Subcutaneous adipose tissue (tissue), 4 donors: Measurements from ENCODE around the gene COL26A1. TPM values are rescaled to one million over a fixed set of nuclear protein-coding genes. Genes with fewer than 3 reads are reported as not detected.

ENCODE experiments used
- total RNA-seq, 4 donors: library from RNA; depleted of rRNA; stranded (reverse); fragments of >200 nt; gene quantifications; one replicate each; pipeline ENCODE4 v1.1.0, GENCODE V29; 2016
- TF ChIP-seq, protein P1 (sequence below): fragments of 450-650 bp; IDR thresholded peaks from one replicate; pipeline ENCODE4 v1.5.1; 2016; ENCODE audit warnings: low read depth, mild to moderate bottlenecking, control low read depth, antibody characterized with exemption, moderate library complexity

COL26A1 gene
- total RNA-seq, 4 donors from 2014 or later: not detected

DNA sequence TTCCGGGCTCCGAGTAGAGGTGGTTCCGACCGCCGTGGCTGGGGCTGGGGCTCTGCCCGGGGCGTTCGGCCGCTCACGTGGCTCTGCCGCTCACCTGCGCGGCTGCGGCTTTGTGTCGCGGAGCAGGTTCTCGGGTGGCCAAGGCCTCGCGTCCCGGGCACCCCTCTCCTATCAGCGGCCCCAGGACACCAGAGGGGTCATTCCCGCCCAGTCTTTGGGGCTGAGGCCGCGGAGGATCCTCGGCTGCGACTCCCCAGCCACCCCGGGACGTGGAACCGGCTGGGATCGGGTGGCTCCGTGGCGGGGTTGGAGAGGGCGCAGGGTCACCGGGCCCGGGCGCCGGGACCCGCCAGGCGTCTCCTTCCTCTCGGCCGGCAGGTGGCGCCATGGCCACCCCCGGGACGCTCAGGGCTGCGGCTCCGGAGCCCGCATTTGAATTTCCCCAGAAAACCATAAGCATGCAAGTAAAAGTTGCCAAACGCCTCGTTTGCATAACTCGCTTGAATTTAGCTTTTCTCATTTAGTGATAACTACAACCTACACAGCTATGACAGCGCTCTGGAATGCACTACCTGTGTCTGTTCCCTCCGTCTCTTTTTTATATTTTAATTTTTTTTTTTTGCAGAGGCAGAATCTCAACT lies 1.2 kb downstream of the COL26A1 start:
- TF ChIP-seq, protein P1, sequence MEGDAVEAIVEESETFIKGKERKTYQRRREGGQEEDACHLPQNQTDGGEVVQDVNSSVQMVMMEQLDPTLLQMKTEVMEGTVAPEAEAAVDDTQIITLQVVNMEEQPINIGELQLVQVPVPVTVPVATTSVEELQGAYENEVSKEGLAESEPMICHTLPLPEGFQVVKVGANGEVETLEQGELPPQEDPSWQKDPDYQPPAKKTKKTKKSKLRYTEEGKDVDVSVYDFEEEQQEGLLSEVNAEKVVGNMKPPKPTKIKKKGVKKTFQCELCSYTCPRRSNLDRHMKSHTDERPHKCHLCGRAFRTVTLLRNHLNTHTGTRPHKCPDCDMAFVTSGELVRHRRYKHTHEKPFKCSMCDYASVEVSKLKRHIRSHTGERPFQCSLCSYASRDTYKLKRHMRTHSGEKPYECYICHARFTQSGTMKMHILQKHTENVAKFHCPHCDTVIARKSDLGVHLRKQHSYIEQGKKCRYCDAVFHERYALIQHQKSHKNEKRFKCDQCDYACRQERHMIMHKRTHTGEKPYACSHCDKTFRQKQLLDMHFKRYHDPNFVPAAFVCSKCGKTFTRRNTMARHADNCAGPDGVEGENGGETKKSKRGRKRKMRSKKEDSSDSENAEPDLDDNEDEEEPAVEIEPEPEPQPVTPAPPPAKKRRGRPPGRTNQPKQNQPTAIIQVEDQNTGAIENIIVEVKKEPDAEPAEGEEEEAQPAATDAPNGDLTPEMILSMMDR: no peak

- TF ChIP-seq, protein P1: no peak
Measured at GRCh38 chr7:101365956-101366355, 3.3 kb downstream of the COL26A1 start.

- TF ChIP-seq, protein P1: no peak
Measured at GRCh38 chr7:101367676-101368075, 5.0 kb downstream of the COL26A1 start.

GRCh38 chr7:101368422-101369165 lies 5.9 kb downstream of the COL26A1 start:
- TF ChIP-seq, protein P1: no peak

GRCh38 chr7:101370836-101371235 lies 8.2 kb downstream of the COL26A1 start:
- TF ChIP-seq, protein P1: no peak

GRCh38 chr7:101373812-101374614 lies 11.3 kb downstream of the COL26A1 start:
- TF ChIP-seq, protein P1: no peak

GRCh38 chr7:101374990-101375389 lies 12.3 kb downstream of the COL26A1 start:
- TF ChIP-seq, protein P1: no peak
